Ovary (tissue), 3 donors: Measurements from ENCODE around the gene POR.

Experiments used
- CTCF ChIP-seq, 3 donors: fragments of 450-650 bp in 2 of 3; fragments of 200-600 bp in 1 of 3; IDR thresholded peaks; one replicate each; pipeline versions ENCODE4 v1.5.1 to v1.8.0; 2016 to 2022; ENCODE audit warnings: antibody characterized with exemption in 3 of 3, mild to moderate bottlenecking in 1 of 3
- EP300 ChIP-seq: sonication (generic); formaldehyde crosslinking; IDR thresholded peaks from one replicate; pipeline ENCODE4 v1.6.1; 2017; ENCODE audit warnings: antibody characterized with exemption
- POLR2A ChIP-seq: fragments of 450-650 bp; IDR thresholded peaks from one replicate; pipeline ENCODE4 v1.6.1; 2017; ENCODE audit warnings: antibody characterized with exemption, mild to moderate bottlenecking, moderate library complexity
- donor health status: DM: no; HTN: no; CAD: no.

DNA sequence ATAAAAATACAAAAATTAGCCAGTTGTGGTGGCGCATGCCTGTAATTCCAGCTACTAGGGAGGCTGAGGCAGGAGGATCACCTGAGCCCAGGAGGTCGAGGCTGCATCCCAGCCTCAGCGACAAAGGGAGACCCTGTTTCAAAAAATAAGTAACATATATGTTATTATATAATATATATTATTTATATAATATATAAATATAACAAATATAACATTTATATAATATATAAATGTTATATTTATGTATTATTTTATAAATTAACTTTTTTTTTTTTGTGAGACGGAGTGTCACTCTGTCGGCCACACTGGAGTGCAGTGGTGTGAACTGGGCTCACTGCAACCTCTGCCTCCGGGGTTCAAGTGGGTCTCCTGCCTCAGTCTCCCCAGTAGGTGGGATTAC, 1.5 kb upstream of the POR start:
- no peak for TF ChIP-seq CTCF (IDR thresholded peaks at IDR 0.05)
- no peak for TF ChIP-seq POLR2A
- no peak for TF ChIP-seq EP300
